Measurements from ENCODE around the gene HSPA8. TPM values are rescaled to one million over a fixed set of nuclear protein-coding genes. Genes with fewer than 3 reads are reported as not detected.

The HSPA8 gene
- total and polyA plus RNA-seq, 2 donors (not counting 1 experiment from before 2014, with no cell fraction given) = 480 to 738 TPM

DNA sequence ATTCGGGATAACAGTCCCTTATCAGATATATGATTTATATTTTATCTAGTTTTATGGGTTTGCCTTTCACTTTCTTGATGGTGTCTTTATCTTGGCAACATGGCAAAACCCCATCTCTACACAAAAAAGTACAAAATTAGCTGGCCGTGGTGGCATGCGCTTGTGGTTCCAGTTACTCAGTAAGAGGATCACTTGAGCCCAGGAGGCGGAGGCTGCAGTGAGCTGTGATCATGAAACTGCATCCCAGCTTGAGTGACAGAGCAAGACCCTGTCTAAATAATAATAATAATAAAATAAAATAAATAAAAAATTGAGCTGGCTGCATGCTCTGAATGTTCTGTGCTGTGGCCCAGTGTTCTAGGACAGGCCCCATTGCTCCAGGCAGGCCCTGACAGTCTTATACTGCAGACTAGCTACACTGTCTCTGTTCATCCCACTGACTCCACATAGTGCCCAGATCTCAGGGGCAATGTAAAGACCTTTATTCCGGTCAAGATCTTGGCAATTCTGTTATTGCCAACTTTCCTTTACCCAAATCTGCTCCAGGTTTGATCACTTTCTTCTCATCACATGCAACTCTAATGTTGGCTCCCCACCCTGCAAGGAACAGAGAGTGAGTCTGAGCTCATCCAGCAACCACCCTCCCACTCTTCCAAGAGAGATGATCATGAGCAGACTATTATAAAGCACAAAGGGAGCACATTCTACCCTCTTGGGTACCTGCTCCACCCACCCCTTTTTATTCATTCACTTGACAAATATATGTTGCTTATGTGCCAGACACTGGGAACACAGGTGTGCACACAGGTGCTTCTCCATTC, 8.8 kb downstream of the HSPA8 start:
- ATAC-seq (ENCODE audit: low read depth) (no peak), DNase-seq (no peak)
- peaks cover 45% of the 10 kb centered on the region for H4K20me1 ChIP-seq (ENCODE audit: control insufficient read depth, insufficient read depth, low read length, poor library complexity, severe bottlenecking)
- intact Hi-C loops (cut with micrococcal nuclease) = no loop called here
- H3K27ac ChIP-seq (ENCODE audit: low read length in 2 of 2) = no peak overlapping the region
- TF ChIP-seq, protein P1, sequence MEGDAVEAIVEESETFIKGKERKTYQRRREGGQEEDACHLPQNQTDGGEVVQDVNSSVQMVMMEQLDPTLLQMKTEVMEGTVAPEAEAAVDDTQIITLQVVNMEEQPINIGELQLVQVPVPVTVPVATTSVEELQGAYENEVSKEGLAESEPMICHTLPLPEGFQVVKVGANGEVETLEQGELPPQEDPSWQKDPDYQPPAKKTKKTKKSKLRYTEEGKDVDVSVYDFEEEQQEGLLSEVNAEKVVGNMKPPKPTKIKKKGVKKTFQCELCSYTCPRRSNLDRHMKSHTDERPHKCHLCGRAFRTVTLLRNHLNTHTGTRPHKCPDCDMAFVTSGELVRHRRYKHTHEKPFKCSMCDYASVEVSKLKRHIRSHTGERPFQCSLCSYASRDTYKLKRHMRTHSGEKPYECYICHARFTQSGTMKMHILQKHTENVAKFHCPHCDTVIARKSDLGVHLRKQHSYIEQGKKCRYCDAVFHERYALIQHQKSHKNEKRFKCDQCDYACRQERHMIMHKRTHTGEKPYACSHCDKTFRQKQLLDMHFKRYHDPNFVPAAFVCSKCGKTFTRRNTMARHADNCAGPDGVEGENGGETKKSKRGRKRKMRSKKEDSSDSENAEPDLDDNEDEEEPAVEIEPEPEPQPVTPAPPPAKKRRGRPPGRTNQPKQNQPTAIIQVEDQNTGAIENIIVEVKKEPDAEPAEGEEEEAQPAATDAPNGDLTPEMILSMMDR (IDR thresholded peaks at IDR 0.05) = no peak
- no peak for TF ChIP-seq EZH2 (IDR thresholded peaks at IDR 0.05; ENCODE audit: borderline replicate concordance, insufficient read depth, low read depth, low read length, poor library complexity, severe bottlenecking)
- no peak overlapping the region for H3K4me2 ChIP-seq (replicated peaks; ENCODE audit: low read depth, low read length, poor library complexity, severe bottlenecking)
- H3K4me3 ChIP-seq (ENCODE audit: control extremely low read depth in 1 of 5, extremely low read depth in 1 of 5, insufficient read depth in 1 of 5, low read depth in 2 of 5, low read length in 4 of 5) = no peak overlapping the region
- POLR2A ChIA-PET = interaction anchor here (1.2 kb wide), 1 partner anchor 9 kb away, joined by 5 read pairs; the partner anchor contains the start of gene HSPA8
- 83% methylated on average over 3 of the region's 5 CpGs for WGBS (ENCODE audit: insufficient coverage)
- H3K9me3 Mint-ChIP-seq (ENCODE audit: insufficient read depth) = no peaks in the 10 kb centered on the region
- CTCF ChIA-PET = interaction anchor here (0.9 to 7.4 kb wide), 15 partner anchors 9 to 424 kb away, joined by 3 to 94 read pairs (median 10); partner anchors contain the start of gene HSPA8
- H3K27me3 ChIP-seq (replicated peaks in 1 of 4; ENCODE audit: control extremely low read depth in 1 of 4, control insufficient read depth in 3 of 4, insufficient read depth in 4 of 4, low read length in 3 of 4) = no peaks in the 10 kb centered on the region
- H3K27me3 Mint-ChIP-seq = no peaks in the 10 kb centered on the region
- H3K27ac Mint-ChIP-seq = peak overlapping the region; percentile 22
- H2AFZ ChIP-seq (ENCODE audit: insufficient read depth, low read depth, low read length, poor library complexity, severe bottlenecking) = no peak overlapping the region
- H3K79me2 ChIP-seq (ENCODE audit: control insufficient read depth, insufficient read depth, low read length) = peaks cover 17% of the 10 kb centered on the region
- H3K4me3 Mint-ChIP-seq = no peak overlapping the region
- H3K36me3 ChIP-seq (replicated peaks in 1 of 2; ENCODE audit: control extremely low read depth in 1 of 2, control insufficient read depth in 1 of 2, extremely low read depth in 1 of 2, insufficient read depth in 2 of 2, low read length in 1 of 2) = peaks cover 11 to 39% of the 10 kb centered on the region in 2 experiments
- peaks cover 21 to 32% of the 10 kb centered on the region in 2 donors for H3K4me1 ChIP-seq (ENCODE audit: control insufficient read depth in 2 of 2, insufficient read depth in 2 of 2, low read length in 2 of 2)
- H3K9me3 ChIP-seq (ENCODE audit: control extremely low read depth in 1 of 3, control insufficient read depth in 2 of 3, insufficient read depth in 1 of 3, low read length in 2 of 3) = no peaks in the 10 kb centered on the region
- peaks cover 43% of the 10 kb centered on the region for H3K4me1 Mint-ChIP-seq
- H3K9ac ChIP-seq (ENCODE audit: low read length) = no peak overlapping the region

DNA sequence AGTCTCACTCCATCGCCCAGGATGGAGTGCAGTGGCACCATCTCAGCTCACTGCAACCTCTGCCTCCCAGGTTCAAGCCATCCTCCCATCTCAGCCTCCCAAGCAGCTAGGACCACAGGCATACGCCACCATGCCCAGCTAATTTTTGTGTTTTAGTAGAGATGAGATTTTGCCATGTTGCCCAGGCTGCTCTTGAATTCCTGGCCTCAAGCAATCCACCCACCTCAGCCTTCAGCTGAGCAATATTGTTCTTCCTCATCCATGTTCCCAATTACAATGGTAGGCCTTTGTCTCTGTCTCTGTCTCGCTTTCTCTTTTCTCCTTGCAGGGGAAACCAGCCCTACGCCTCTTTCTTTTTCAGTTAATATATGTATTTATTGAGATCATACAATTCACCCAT, 10.3 kb downstream of the HSPA8 start:
- intact Hi-C loops (cut with micrococcal nuclease) = no loop called here
- POLR2A ChIA-PET = no interaction called here
- TF ChIP-seq, protein P1 (IDR thresholded peaks at IDR 0.05) = no peak
- Histone ChIP-seq H3K4me3 (ENCODE audit: control extremely low read depth in 1 of 5, extremely low read depth in 1 of 5, insufficient read depth in 1 of 5, low read depth in 2 of 5, low read length in 4 of 5) (no peak overlapping the region), H3K9me3 (ENCODE audit: control extremely low read depth in 1 of 3, control insufficient read depth in 2 of 3, insufficient read depth in 1 of 3, low read length in 2 of 3) (no peaks in the 10 kb centered on the region), H2AFZ (ENCODE audit: insufficient read depth, low read depth, low read length, poor library complexity, severe bottlenecking) (no peak overlapping the region), H3K4me2 (replicated peaks; ENCODE audit: low read depth, low read length, poor library complexity, severe bottlenecking) (no peak overlapping the region), H4K20me1 (ENCODE audit: control insufficient read depth, insufficient read depth, low read length, poor library complexity, severe bottlenecking) (peaks cover 30% of the 10 kb centered on the region), H3K4me1 (ENCODE audit: control insufficient read depth in 2 of 2, insufficient read depth in 2 of 2, low read length in 2 of 2) (peaks cover 6 to 19% of the 10 kb centered on the region in 2 donors), H3K27ac (ENCODE audit: low read length in 2 of 2) (no peak overlapping the region), H3K36me3 (replicated peaks in 1 of 2; ENCODE audit: control extremely low read depth in 1 of 2, control insufficient read depth in 1 of 2, extremely low read depth in 1 of 2, insufficient read depth in 2 of 2, low read length in 1 of 2) (peaks cover 2 to 24% of the 10 kb centered on the region in 2 experiments), H3K79me2 (ENCODE audit: control insufficient read depth, insufficient read depth, low read length) (peaks cover 5% of the 10 kb centered on the region), H3K9ac (ENCODE audit: low read length) (no peak overlapping the region), H3K27me3 (replicated peaks in 1 of 4; ENCODE audit: control extremely low read depth in 1 of 4, control insufficient read depth in 3 of 4, insufficient read depth in 4 of 4, low read length in 3 of 4) (no peaks in the 10 kb centered on the region)
- Mint-ChIP-seq H3K4me3 (no peak overlapping the region), H3K27ac (no peak overlapping the region), H3K4me1 (peaks cover 28% of the 10 kb centered on the region), H3K9me3 (ENCODE audit: insufficient read depth) (no peaks in the 10 kb centered on the region), H3K27me3 (no peaks in the 10 kb centered on the region)
- no CpG with 5 or more reads among the region's 4 CpGs for WGBS (ENCODE audit: insufficient coverage)
- DNase-seq (no peak), ATAC-seq (ENCODE audit: low read depth) (no peak)
- CTCF ChIA-PET = interaction anchor here (0.7 to 7.4 kb wide), 4 partner anchors 17 to 188 kb away, joined by 3 to 94 read pairs (median 54); no protein-coding TSS in a partner anchor
